ENCODE results near the gene ADAT2. TPM values are rescaled to one million over a fixed set of nuclear protein-coding genes. Genes with fewer than 3 reads are reported as not detected.

ADAT2 gene
- total RNA-seq, 1 donor from 2014 or later, result 10.3 TPM

DNA sequence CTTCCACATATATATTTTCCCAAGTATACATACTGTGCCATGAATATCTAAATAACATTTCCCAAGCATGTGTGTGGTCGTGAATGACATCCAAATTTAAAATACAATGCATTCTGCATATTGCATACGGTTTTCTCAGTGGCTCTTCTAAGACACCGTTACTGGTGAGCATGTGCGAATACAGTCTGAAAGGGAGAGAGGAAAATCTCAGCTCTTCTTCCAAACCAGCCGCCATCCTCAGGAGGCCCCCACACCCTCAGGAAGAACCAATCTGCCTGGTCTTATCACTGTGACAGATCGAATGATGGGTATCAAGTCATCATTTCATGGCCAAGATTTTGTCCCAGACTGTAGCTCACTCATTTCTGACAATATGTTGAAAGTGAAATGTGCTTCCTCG is 50.7 kb downstream of the ADAT2 start:
- Mint-ChIP-seq H3K36me3 (no peaks in the 10 kb centered on the region), H3K4me3 (no peak overlapping the region), H3K9me3 (no peaks in the 10 kb centered on the region), H3K27ac (peak overlapping the region; percentile 7), H3K27me3 (no peaks in the 10 kb centered on the region), H3K4me1 (ENCODE audit: unreplicated experiment) (peaks cover 37% of the 10 kb centered on the region)
- TF ChIP-seq, protein P1, sequence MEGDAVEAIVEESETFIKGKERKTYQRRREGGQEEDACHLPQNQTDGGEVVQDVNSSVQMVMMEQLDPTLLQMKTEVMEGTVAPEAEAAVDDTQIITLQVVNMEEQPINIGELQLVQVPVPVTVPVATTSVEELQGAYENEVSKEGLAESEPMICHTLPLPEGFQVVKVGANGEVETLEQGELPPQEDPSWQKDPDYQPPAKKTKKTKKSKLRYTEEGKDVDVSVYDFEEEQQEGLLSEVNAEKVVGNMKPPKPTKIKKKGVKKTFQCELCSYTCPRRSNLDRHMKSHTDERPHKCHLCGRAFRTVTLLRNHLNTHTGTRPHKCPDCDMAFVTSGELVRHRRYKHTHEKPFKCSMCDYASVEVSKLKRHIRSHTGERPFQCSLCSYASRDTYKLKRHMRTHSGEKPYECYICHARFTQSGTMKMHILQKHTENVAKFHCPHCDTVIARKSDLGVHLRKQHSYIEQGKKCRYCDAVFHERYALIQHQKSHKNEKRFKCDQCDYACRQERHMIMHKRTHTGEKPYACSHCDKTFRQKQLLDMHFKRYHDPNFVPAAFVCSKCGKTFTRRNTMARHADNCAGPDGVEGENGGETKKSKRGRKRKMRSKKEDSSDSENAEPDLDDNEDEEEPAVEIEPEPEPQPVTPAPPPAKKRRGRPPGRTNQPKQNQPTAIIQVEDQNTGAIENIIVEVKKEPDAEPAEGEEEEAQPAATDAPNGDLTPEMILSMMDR (conservative IDR thresholded peaks at IDR 0.05), result no peak
- no peak for DNase-seq (ENCODE audit: extremely low spot score, unreplicated experiment)

DNA sequence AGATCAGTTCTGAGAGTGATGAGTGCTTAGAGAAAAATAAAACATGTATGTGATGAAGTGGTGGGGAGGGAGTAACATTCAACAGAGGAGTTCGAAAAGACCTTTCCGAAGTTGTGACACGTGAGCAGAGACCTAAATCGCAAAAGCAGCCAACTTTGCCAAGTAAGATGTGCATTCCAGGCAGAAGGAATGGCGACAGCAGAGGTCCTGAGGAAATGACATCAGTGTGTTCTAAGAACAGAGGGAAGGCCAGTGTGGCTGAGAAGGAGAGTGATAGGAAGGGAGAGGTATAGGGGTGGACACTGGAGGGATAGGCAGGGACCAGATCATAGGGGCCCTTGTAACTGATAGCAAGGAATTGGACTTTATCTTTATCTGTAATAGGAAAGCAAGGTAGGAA is 51.3 kb downstream of the ADAT2 start:
- TF ChIP-seq, protein P1 (conservative IDR thresholded peaks at IDR 0.05), result no peak
- H3K4me3 Mint-ChIP-seq, result no peak overlapping the region
- H3K4me1 Mint-ChIP-seq (ENCODE audit: unreplicated experiment), result peaks cover 37% of the 10 kb centered on the region
- no peaks in the 10 kb centered on the region for H3K36me3 Mint-ChIP-seq
- no peak for DNase-seq (ENCODE audit: extremely low spot score, unreplicated experiment)
- no peaks in the 10 kb centered on the region for H3K9me3 Mint-ChIP-seq
- H3K27me3 Mint-ChIP-seq, result no peaks in the 10 kb centered on the region
- H3K27ac Mint-ChIP-seq, result no peak overlapping the region

DNA sequence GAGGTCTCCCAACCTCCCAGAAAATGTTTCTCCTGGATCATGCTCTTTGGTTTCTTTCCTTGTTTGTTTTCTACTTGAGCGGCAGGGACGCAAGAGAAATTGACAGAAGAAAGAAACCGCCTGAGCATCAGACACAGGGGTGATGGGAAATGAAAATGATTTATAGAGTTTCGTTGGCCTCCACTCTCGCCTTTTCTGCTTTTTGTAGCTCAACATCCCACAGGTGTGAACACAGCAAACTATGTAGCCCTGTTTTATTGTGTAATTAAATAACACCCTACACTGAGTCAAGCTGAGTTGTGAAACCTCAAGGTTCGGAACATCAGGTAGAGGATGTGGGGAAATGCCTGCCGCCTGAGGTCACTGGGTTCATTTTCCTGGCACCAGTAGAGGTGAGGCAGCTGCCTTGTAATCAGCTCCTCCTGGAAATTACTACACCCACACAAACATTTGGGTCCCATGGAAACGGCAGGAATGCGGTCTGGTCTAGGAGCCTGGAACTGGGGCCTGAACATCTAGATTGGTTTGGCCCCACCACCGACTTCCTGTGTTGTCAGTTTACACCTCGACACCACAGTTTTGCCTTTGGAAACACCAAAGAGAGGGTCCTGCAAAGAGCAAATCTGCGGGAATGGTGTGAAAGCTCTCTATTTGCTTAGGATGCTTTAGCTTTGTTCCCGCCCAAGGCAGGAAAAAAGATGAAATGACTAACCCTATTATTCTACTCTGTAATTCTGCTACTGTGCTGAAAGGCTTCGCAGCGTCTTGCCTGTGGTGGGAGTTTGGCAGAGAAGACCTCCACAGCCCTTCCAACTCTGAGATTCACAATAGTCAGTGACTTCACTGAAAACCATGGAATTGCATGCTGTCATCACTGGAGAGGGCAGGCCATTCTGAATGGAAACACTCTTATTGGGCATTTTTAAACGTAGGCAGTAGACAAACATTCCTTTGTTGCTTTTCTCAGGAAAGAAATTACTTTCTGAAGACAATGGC is 53.0 kb downstream of the ADAT2 start:
- H3K4me1 Mint-ChIP-seq (ENCODE audit: unreplicated experiment), result peaks cover 37% of the 10 kb centered on the region
- no peak for DNase-seq (ENCODE audit: extremely low spot score, unreplicated experiment)
- H3K27ac Mint-ChIP-seq, result peak overlapping the region; percentile 83
- TF ChIP-seq, protein P1 (conservative IDR thresholded peaks at IDR 0.05), result no peak
- no peaks in the 10 kb centered on the region for H3K36me3 Mint-ChIP-seq
- no peaks in the 10 kb centered on the region for H3K9me3 Mint-ChIP-seq
- no peak overlapping the region for H3K4me3 Mint-ChIP-seq
- H3K27me3 Mint-ChIP-seq, result no peaks in the 10 kb centered on the region

DNA sequence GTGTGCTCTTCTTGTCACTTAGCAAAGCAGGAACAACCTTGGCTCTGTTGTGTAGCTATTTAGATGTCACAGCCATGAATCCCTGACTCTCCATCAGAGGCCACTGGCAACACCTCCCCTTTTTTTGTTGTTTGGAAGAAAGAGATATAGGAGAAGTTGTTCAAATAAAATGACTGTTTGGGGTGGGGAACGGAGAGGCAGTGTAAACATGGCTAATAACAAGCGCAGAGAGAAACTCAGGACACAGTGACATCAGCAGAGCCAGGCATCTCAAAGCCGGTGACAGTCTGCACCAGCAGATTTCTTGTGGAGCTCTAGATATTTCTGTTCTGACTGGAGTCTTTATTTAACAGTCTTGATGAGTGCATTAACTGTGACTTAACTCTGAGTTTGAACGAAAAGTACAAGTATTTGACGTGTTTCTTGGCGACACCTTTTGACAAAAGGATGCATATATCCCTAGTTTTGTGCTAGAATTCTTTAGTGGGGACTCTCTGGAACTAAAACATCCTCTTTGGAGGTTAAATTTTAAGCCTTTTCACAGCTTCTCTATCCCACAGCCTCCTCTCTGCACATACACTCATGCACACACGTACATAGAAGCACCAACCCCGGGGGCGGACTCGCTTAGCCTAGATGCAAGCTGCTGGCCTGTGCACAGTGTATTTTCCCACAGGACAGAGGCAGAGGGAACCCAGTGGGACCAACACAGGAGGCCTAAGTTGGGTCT is 53.8 kb downstream of the ADAT2 start:
- Mint-ChIP-seq H3K27me3 (no peaks in the 10 kb centered on the region), H3K4me1 (ENCODE audit: unreplicated experiment) (peaks cover 37% of the 10 kb centered on the region), H3K4me3 (no peak overlapping the region), H3K36me3 (no peaks in the 10 kb centered on the region), H3K27ac (peak overlapping the region; percentile 20), H3K9me3 (no peaks in the 10 kb centered on the region)
- TF ChIP-seq, protein P1 (conservative IDR thresholded peaks at IDR 0.05), result no peak
- no peak for DNase-seq (ENCODE audit: extremely low spot score, unreplicated experiment)

DNA sequence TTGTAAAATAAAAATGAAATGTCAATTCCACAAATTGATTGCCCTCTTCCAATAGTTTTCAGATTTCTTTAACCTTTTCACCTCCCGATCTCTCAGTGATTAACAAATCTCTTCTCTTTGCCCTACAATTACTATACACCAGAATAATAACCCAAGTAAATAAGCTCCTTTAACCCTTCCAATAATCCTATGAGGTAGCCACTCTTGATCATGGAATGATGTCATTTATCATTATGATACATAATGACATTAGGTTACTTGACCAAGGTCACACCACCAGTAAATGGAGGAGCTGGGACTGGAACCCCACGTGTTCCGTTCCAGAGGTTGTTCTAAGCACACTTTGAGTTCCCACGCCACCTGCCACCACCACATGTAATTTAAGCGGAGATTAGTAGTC is 54.8 kb downstream of the ADAT2 start:
- H3K27ac Mint-ChIP-seq, result no peak overlapping the region
- peaks cover 32% of the 10 kb centered on the region for H3K4me1 Mint-ChIP-seq (ENCODE audit: unreplicated experiment)
- TF ChIP-seq, protein P1 (conservative IDR thresholded peaks at IDR 0.05), result no peak

More for the DNA sequence above, 54.8 kb downstream of the ADAT2 start:
- Mint-ChIP-seq H3K27me3 (no peaks in the 10 kb centered on the region), H3K4me3 (no peak overlapping the region), H3K36me3 (no peaks in the 10 kb centered on the region), H3K9me3 (no peaks in the 10 kb centered on the region)
- no peak for DNase-seq (ENCODE audit: extremely low spot score, unreplicated experiment)

Data from type B pancreatic cell (in vitro differentiated cells).